GM21381 (cell line): ENCODE results near the gene MYLK4.
"Not testable (repeated sequence)": the region's sequence is repeated elsewhere in the genome, so short reads cannot be mapped to it uniquely, and the experiment has no call there.

Source experiments
- ATAC-seq: cut with Tn5 transposase; IDR thresholded peaks from one replicate; pipeline ENCODE4 v1.9.1; 2021; ENCODE audit warnings: mild to moderate bottlenecking, moderate library complexity; ENCODE audit not compliant: unreplicated experiment

MYLK4 gene

GRCh38 chr6:2780102-2780737, 29.5 kb upstream of the MYLK4 start:
- ATAC-seq: no peak

- no peak for ATAC-seq
Measured at GRCh38 chr6:2777249-2777648, 26.5 kb upstream of the MYLK4 start.

GRCh38 chr6:2775003-2775402, 24.3 kb upstream of the MYLK4 start:
- ATAC-seq: no peak

- ATAC-seq: no peak
Measured at GRCh38 chr6:2773449-2773848, 22.7 kb upstream of the MYLK4 start.

GRCh38 chr6:2772840-2773239, 22.1 kb upstream of the MYLK4 start:
- no peak for ATAC-seq

GRCh38 chr6:2771079-2771478, 20.4 kb upstream of the MYLK4 start:
- ATAC-seq: no peak

GRCh38 chr6:2770171-2770570, 19.4 kb upstream of the MYLK4 start:
- no peak for ATAC-seq

GRCh38 chr6:2768696-2769095, 18.0 kb upstream of the MYLK4 start:
- ATAC-seq: no peak

GRCh38 chr6:2767657-2768524, 17.2 kb upstream of the MYLK4 start:
- no peak for ATAC-seq

- ATAC-seq: no peak
Measured at GRCh38 chr6:2766767-2767656, 16.3 kb upstream of the MYLK4 start.

GRCh38 chr6:2765896-2766766, 15.4 kb upstream of the MYLK4 start:
- ATAC-seq: peak; percentile 21

- peak; percentile 85 for ATAC-seq
Measured at GRCh38 chr6:2765166-2765895, 14.6 kb upstream of the MYLK4 start, which contains the start of gene WRNIP1. WRNIP1 (plus strand) TSS chr6:2765393; CDS start chr6:2765623, 230 bp downstream.

- ATAC-seq: peak; percentile 47
Measured at GRCh38 chr6:2764610-2765165, 14.0 kb upstream of the MYLK4 start.

GRCh38 chr6:2763876-2764540, 13.3 kb upstream of the MYLK4 start:
- ATAC-seq: no peak

- ATAC-seq: no peak
Measured at GRCh38 chr6:2763345-2763841, 12.7 kb upstream of the MYLK4 start.

GRCh38 chr6:2762868-2763267, 12.1 kb upstream of the MYLK4 start:
- ATAC-seq: not testable (repeated sequence)

- no peak for ATAC-seq
Measured at GRCh38 chr6:2760882-2761842, 10.4 kb upstream of the MYLK4 start.
